A673 (cell line): ENCODE results near the gene CWC27. TPM values are rescaled to one million over a fixed set of nuclear protein-coding genes. Genes with fewer than 3 reads are reported as not detected.
A peak's percentile ranks its signal among the peaks of the same experiment; 100 is the strongest.

Source experiments
- BruUV-seq: library from RNA; stranded (reverse); fragments of 400-500 nt; replicated peaks from 2 replicates; lab custom pipeline; 2021; lab: Mats Ljungman, UMichigan
- CTCF ChIA-PET: fragments of 300-600 bp; sonication (Branson Sonifier 250); formaldehyde crosslinking; loops from one replicate; lab custom pipeline; 2022; ENCODE audit warnings: antibody characterized with exemption; lab: Charles Lee
- POLR2A ChIA-PET: fragments of 300-600 bp; sonication (Branson Sonifier 250); formaldehyde crosslinking; loops from one replicate; lab custom pipeline; 2022; ENCODE audit warnings: antibody characterized with exemption; ENCODE audit not compliant: low non-redundant PET; lab: Charles Lee
- DNase-seq: peaks from one replicate; pipeline ENCODE4 v3.0.0-alpha.2; 2015; ENCODE audit warnings: low spot score
- H3K27ac ChIP-seq: fragments of 200-600 bp; sonication (generic); 2 replicates; pipeline ENCODE4 v1.5.1; 2016; ENCODE audit warnings: mixed run types, low read depth, mild to moderate bottlenecking, mixed read lengths, antibody characterized with exemption, low read length; ENCODE audit not compliant: poor library complexity, severe bottlenecking
- H3K27me3 ChIP-seq: fragments of 200-600 bp; sonication (generic); replicated peaks from 2 replicates; pipeline ENCODE4 v1.6.1; 2017; ENCODE audit warnings: mixed run types, low read depth, mild to moderate bottlenecking, mixed read lengths, antibody characterized with exemption, low read length; ENCODE audit not compliant: insufficient read depth, poor library complexity
- H3K36me3 ChIP-seq: fragments of 200-600 bp; sonication (generic); 2 replicates; pipeline ENCODE4 v1.6.1; 2016; ENCODE audit warnings: mixed run types, mild to moderate bottlenecking, mixed read lengths, antibody characterized with exemption, low read length; ENCODE audit not compliant: insufficient read depth, poor library complexity, severe bottlenecking
- H3K4me1 ChIP-seq: fragments of 200-600 bp; sonication (generic); 2 replicates; pipeline ENCODE4 v1.6.1; 2017; ENCODE audit warnings: mixed run types, mild to moderate bottlenecking, mixed read lengths, antibody characterized with exemption, low read length; ENCODE audit not compliant: insufficient read depth, poor library complexity, severe bottlenecking
- H3K4me3 ChIP-seq: fragments of 200-600 bp; sonication (generic); 2 replicates; pipeline ENCODE4 v1.5.1; 2016; ENCODE audit warnings: low read depth, mixed run types, mild to moderate bottlenecking, mixed read lengths, low read length; ENCODE audit not compliant: poor library complexity, severe bottlenecking
- H3K9me3 ChIP-seq: fragments of 200-600 bp; sonication (generic); 2 replicates; pipeline ENCODE4 v1.6.1; 2016; ENCODE audit warnings: mixed run types, low read depth, mild to moderate bottlenecking, mixed read lengths, antibody characterized with exemption, low read length; ENCODE audit not compliant: poor library complexity, severe bottlenecking
- CTCF ChIP-seq: fragments of 300-800, 200-600 bp; sonication (generic); conservative IDR thresholded peaks from 2 replicates; pipeline ENCODE4 v1.5.1; 2017; ENCODE audit warnings: low read depth, mild to moderate bottlenecking, antibody characterized with exemption, low read length, moderate library complexity, mixed read lengths
- EZH2 ChIP-seq: fragments of 200-600 bp; sonication (generic); IDR thresholded peaks from 2 replicates; pipeline ENCODE4 v1.6.1; 2017; ENCODE audit warnings: borderline replicate concordance, low read depth, mild to moderate bottlenecking, mixed read lengths, antibody characterized with exemption, low read length; ENCODE audit not compliant: poor library complexity, severe bottlenecking
- intact Hi-C: fragments of 100-400 bp; cut with micrococcal nuclease; formaldehyde crosslinking; loops from one replicate; pipeline ENCODE4 v1.10.0; 2022; ENCODE audit not compliant: unreplicated experiment
- total RNA-seq: library from RNA; stranded (reverse); gene quantifications from 2 replicates; pipeline ENCODE4 v1.2.3, GENCODE V29; 2021

CWC27 gene
- total RNA-seq, 1 experiment from 2014 or later: 38.0 TPM

- H3K36me3 ChIP-seq: no peaks in the 10 kb centered on the region
- TF ChIP-seq EZH2 (no peak), CTCF (no peak)
- no peak overlapping the region for H3K4me3 ChIP-seq
- H3K4me1 ChIP-seq: peaks cover 14% of the 10 kb centered on the region
- BruUV-seq: no TSS peak
- H3K27ac ChIP-seq: no peak overlapping the region
- POLR2A ChIA-PET: no interaction called here
- H3K9me3 ChIP-seq: peaks cover 3% of the 10 kb centered on the region
- intact Hi-C loops: no loop called here
- no peak for DNase-seq
- CTCF ChIA-PET: no interaction called here
- H3K27me3 ChIP-seq: no peaks in the 10 kb centered on the region
These were observed 184.4 kb downstream of the CWC27 start for GRCh38 chr5:64952951-64953673.

- TF ChIP-seq CTCF: no peak
- no peak for TF ChIP-seq EZH2
- ChIA-PET POLR2A (no interaction called here), CTCF (no interaction called here)
- no peak overlapping the region for H3K27ac ChIP-seq
- H3K27me3 ChIP-seq: no peaks in the 10 kb centered on the region
- no peak overlapping the region for H3K4me3 ChIP-seq
- no peak for DNase-seq
- no TSS peak for BruUV-seq
- no peaks in the 10 kb centered on the region for H3K36me3 ChIP-seq
- peaks cover 3% of the 10 kb centered on the region for H3K4me1 ChIP-seq
- intact Hi-C loops: no loop called here
- peaks cover 3% of the 10 kb centered on the region for H3K9me3 ChIP-seq
These were observed 185.8 kb downstream of the CWC27 start for GRCh38 chr5:64954518-64954917.

GRCh38 chr5:64958757-64959391, 190.1 kb downstream of the CWC27 start:
- Histone ChIP-seq H3K27ac (no peak overlapping the region), H3K36me3 (no peaks in the 10 kb centered on the region), H3K4me3 (no peak overlapping the region), H3K4me1 (no peaks in the 10 kb centered on the region), H3K9me3 (peaks cover 7% of the 10 kb centered on the region), H3K27me3 (no peaks in the 10 kb centered on the region)
- intact Hi-C loops: loop anchor here (2.0 kb wide), 1 partner anchor 524 kb away; no protein-coding TSS in a partner anchor
- CTCF ChIA-PET: no interaction called here
- BruUV-seq: no TSS peak
- DNase-seq: peak; percentile 49
- TF ChIP-seq CTCF (peak; percentile 67), EZH2 (no peak)
- POLR2A ChIA-PET: interaction anchor here (0.6 kb wide), 1 partner anchor 683 kb away, joined by 3 read pairs; no protein-coding TSS in a partner anchor
